ENCODE data around the gene AUTS2.

DNA sequence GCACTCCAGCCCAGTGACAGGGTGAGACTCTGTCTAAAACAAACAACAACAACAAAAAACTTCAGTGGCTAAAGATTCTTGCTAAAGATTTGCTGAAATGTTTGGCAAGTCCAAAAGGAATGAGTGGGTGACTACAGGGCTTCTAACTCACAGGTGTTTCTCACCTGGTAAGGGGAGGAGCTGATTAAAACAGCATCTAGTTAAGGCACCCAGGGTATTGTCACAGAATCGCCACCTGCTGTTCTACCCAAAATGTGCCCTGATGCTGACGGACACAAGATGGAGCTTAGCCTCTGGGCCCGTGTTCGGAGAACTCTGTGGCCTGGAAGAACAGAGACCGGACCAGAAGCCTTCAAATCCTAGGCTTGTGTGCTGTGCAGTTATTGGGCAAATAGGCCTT, 1197.7 kb downstream of the AUTS2 start:
- TF ChIP-seq, protein P1, sequence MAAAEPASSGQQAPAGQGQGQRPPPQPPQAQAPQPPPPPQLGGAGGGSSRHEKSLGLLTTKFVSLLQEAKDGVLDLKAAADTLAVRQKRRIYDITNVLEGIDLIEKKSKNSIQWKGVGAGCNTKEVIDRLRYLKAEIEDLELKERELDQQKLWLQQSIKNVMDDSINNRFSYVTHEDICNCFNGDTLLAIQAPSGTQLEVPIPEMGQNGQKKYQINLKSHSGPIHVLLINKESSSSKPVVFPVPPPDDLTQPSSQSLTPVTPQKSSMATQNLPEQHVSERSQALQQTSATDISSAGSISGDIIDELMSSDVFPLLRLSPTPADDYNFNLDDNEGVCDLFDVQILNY (CRISPR knock-in tag; IDR thresholded peaks at IDR 0.05), result no peak
- TF ChIP-seq, protein P2, sequence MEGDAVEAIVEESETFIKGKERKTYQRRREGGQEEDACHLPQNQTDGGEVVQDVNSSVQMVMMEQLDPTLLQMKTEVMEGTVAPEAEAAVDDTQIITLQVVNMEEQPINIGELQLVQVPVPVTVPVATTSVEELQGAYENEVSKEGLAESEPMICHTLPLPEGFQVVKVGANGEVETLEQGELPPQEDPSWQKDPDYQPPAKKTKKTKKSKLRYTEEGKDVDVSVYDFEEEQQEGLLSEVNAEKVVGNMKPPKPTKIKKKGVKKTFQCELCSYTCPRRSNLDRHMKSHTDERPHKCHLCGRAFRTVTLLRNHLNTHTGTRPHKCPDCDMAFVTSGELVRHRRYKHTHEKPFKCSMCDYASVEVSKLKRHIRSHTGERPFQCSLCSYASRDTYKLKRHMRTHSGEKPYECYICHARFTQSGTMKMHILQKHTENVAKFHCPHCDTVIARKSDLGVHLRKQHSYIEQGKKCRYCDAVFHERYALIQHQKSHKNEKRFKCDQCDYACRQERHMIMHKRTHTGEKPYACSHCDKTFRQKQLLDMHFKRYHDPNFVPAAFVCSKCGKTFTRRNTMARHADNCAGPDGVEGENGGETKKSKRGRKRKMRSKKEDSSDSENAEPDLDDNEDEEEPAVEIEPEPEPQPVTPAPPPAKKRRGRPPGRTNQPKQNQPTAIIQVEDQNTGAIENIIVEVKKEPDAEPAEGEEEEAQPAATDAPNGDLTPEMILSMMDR (IDR thresholded peaks at IDR 0.05 in 2 of 3, conservative IDR thresholded peaks at IDR 0.05 in 1 of 3; ENCODE audit: insufficient read depth in 2 of 3, low read depth in 1 of 3, low read length in 3 of 3), result no peak
- TF ChIP-seq HDAC2 (IDR thresholded peaks at IDR 0.05) (no peak), FOXM1 (IDR thresholded peaks at IDR 0.05; ENCODE audit: low read depth) (no peak), FOXM1 (CRISPR knock-in tag; IDR thresholded peaks at IDR 0.05; ENCODE audit: low read depth) (no peak), TBL1XR1 (IDR thresholded peaks at IDR 0.05; ENCODE audit: low read length in 2 of 2) (no peak)
